MM.1S (cell line): Measurements from ENCODE around the gene GNAL.

Experiments
- EZH2 ChIP-seq: fragments of 300-600 bp; sonication (generic); optimal IDR thresholded peaks from 2 replicates; pipeline ENCODE3; 2017; ENCODE audit warnings: low read depth, mild to moderate bottlenecking, antibody characterized with exemption, low read length, mixed read lengths
- EZH2phosphoT487 ChIP-seq: fragments of 300-600 bp; sonication (generic); IDR thresholded peaks from 2 replicates; pipeline ENCODE4 v1.6.1; 2018; ENCODE audit warnings: antibody characterized with exemption, low read length

- TF ChIP-seq EZH2phosphoT487 (no peak), EZH2 (no peak)
These were observed 195.4 kb downstream of the GNAL start for GRCh38 chr18:11884396-11885030.
